Neural crest cell (in vitro differentiated cells): ENCODE results near the gene MLST8. TPM values are rescaled to one million over a fixed set of nuclear protein-coding genes. Genes with fewer than 3 reads are reported as not detected.

Experiments
- DNase-seq: peaks from one replicate; pipeline ENCODE4 v3.0.0; 2021; ENCODE audit warnings: low read depth, mixed read lengths, low spot score
- H3K27ac Mint-ChIP-seq: one replicate; pipeline ENCODE4 v1.8.0; 2021; ENCODE audit warnings: mild to moderate bottlenecking, mixed read lengths; ENCODE audit not compliant: unreplicated experiment
- H3K27me3 Mint-ChIP-seq: 2 replicates; pipeline ENCODE4 v1.8.0; 2021; ENCODE audit warnings: low read depth, mild to moderate bottlenecking, mixed read lengths
- H3K36me3 Mint-ChIP-seq: 2 replicates; pipeline ENCODE4 v1.8.0; 2021; ENCODE audit warnings: low read depth, mild to moderate bottlenecking, mixed read lengths
- H3K4me1 Mint-ChIP-seq: 2 replicates; pipeline ENCODE4 v1.8.0; 2021; ENCODE audit warnings: mixed read lengths
- H3K4me3 Mint-ChIP-seq: one replicate; pipeline ENCODE4 v1.8.0; 2021; ENCODE audit warnings: mild to moderate bottlenecking, mixed read lengths
- H3K9me3 Mint-ChIP-seq: 2 replicates; pipeline ENCODE4 v1.8.0; 2021; ENCODE audit warnings: mixed read lengths
- CTCF ChIP-seq: fragments of 200-600 bp; sonication (generic); conservative IDR thresholded peaks from 2 replicates; pipeline ENCODE4 v1.5.0; 2021; ENCODE audit warnings: antibody characterized with exemption, mild to moderate bottlenecking
- total RNA-seq: library from RNA; stranded (reverse); gene quantifications from 2 replicates; pipeline ENCODE4 v1.2.1, GENCODE V29; 2021

Gene MLST8
- total RNA-seq, 1 donor from 2014 or later = 68.1 TPM

GRCh38 chr16:2234813-2235170 is 29.5 kb downstream of the MLST8 start:
- Mint-ChIP-seq H3K36me3 (peaks cover 2% of the 10 kb centered on the region), H3K27ac (no peak overlapping the region), H3K9me3 (no peaks in the 10 kb centered on the region), H3K4me3 (no peak overlapping the region), H3K27me3 (peaks cover 35% of the 10 kb centered on the region), H3K4me1 (no peaks in the 10 kb centered on the region)
- TF ChIP-seq CTCF = no peak
- no peak for DNase-seq

GRCh38 chr16:2235234-2235651 is 30.0 kb downstream of the MLST8 start:
- peaks cover 2% of the 10 kb centered on the region for H3K36me3 Mint-ChIP-seq
- H3K27me3 Mint-ChIP-seq = peaks cover 37% of the 10 kb centered on the region
- no peaks in the 10 kb centered on the region for H3K4me1 Mint-ChIP-seq
- no peaks in the 10 kb centered on the region for H3K9me3 Mint-ChIP-seq
- H3K27ac Mint-ChIP-seq = no peak overlapping the region
- TF ChIP-seq CTCF = no peak
- H3K4me3 Mint-ChIP-seq = peak overlapping the region; percentile 76
- DNase-seq = no peak

GRCh38 chr16:2235695-2236336 is 30.6 kb downstream of the MLST8 start:
- H3K36me3 Mint-ChIP-seq = peaks cover 2% of the 10 kb centered on the region
- H3K27me3 Mint-ChIP-seq = peaks cover 37% of the 10 kb centered on the region
- no peak for TF ChIP-seq CTCF
- DNase-seq = no peak
- H3K4me3 Mint-ChIP-seq = peak overlapping the region; percentile 76
- no peaks in the 10 kb centered on the region for H3K4me1 Mint-ChIP-seq
- H3K27ac Mint-ChIP-seq = no peak overlapping the region
- no peaks in the 10 kb centered on the region for H3K9me3 Mint-ChIP-seq

- Mint-ChIP-seq H3K27ac (no peak within 1 kb of the TSS), H3K4me1 (no peaks in the 10 kb centered on the region), H3K9me3 (no peaks in the 10 kb centered on the region), H3K36me3 (peaks cover 2% of the 10 kb centered on the region), H3K27me3 (peaks cover 37% of the 10 kb centered on the region), H3K4me3 (peak within 1 kb of the TSS; percentile 76)
- no peak for TF ChIP-seq CTCF
- peak; percentile 58 for DNase-seq
Measured at GRCh38 chr16:2236337-2237101, 31.3 kb downstream of the MLST8 start, which contains the start of gene DNASE1L2. Gene DNASE1L2, plus strand, starts transcription at chr16:2236444. Its CDS starts 373 bp downstream, at chr16:2236817.

GRCh38 chr16:2237102-2237482 is 31.8 kb downstream of the MLST8 start:
- no peak for TF ChIP-seq CTCF
- H3K4me3 Mint-ChIP-seq = no peak overlapping the region
- DNase-seq = no peak
- H3K27ac Mint-ChIP-seq = no peak overlapping the region
- H3K4me1 Mint-ChIP-seq = no peaks in the 10 kb centered on the region
- peaks cover 2% of the 10 kb centered on the region for H3K36me3 Mint-ChIP-seq
- H3K27me3 Mint-ChIP-seq = peaks cover 37% of the 10 kb centered on the region
- no peaks in the 10 kb centered on the region for H3K9me3 Mint-ChIP-seq
